Large intestine (tissue), 3 donors: Measurements from ENCODE around the gene LGALS9C. TPM values are rescaled to one million over a fixed set of nuclear protein-coding genes. Genes with fewer than 3 reads are reported as not detected.
"Not testable (repeated sequence)": the region's sequence is repeated elsewhere in the genome, so short reads cannot be mapped to it uniquely, and the experiment has no call there.

Experiments
- DNase-seq, 2 donors: peaks; one replicate each; pipeline versions ENCODE4 v3.0.0 to v3.0.0-alpha.2; 2013
- H3K27ac ChIP-seq: one replicate; pipeline ENCODE4 v1.5.1; 2013; ENCODE audit warnings: low read length
- H3K27me3 ChIP-seq: 2 replicates; pipeline ENCODE4 v1.6.1; 2013; ENCODE audit warnings: low read length; ENCODE audit not compliant: control insufficient read depth, insufficient read depth
- H3K36me3 ChIP-seq: 2 replicates; pipeline ENCODE4 v1.6.1; 2013; ENCODE audit warnings: low read length; ENCODE audit not compliant: control insufficient read depth, insufficient read depth
- H3K4me1 ChIP-seq: one replicate; pipeline ENCODE4 v1.6.1; 2013; ENCODE audit warnings: low read length; ENCODE audit not compliant: control insufficient read depth, insufficient read depth
- H3K4me3 ChIP-seq: one replicate; pipeline ENCODE4 v1.5.1; 2013; ENCODE audit warnings: low read length
- H3K9me3 ChIP-seq: one replicate; pipeline ENCODE4 v1.6.1; 2013; ENCODE audit warnings: mild to moderate bottlenecking, low read depth, low read length, moderate library complexity; ENCODE audit not compliant: control insufficient read depth
- WGBS: methylation state at CpG from one replicate; pipeline ENCODE4 v1.1.5; 2013; ENCODE audit warnings: low lambda C conversion rate; ENCODE audit not compliant: insufficient coverage; 5-methylcytosine and 5-hydroxymethylcytosine counted together
- polyA plus RNA-seq: library from polyadenylated mRNA; unstranded; fragments of 120-200 nt; gene quantifications from one replicate; pipeline ENCODE4 v1.2.1, GENCODE V29; 2013

The LGALS9C gene
- polyA plus RNA-seq, 1 donor, result 0.51 TPM

- no CpG with 5 or more reads among the region's 8 CpGs for WGBS
- not testable (repeated sequence) for DNase-seq, H3K27me3 ChIP-seq, H3K27ac ChIP-seq, H3K4me1 ChIP-seq, H3K9me3 ChIP-seq, H3K4me3 ChIP-seq, H3K36me3 ChIP-seq
Measured at GRCh38 chr17:18459035-18459434, 17.6 kb upstream of the LGALS9C start.

GRCh38 chr17:18463831-18464502, 12.6 kb upstream of the LGALS9C start:
- not testable (repeated sequence) for H3K4me1 ChIP-seq, H3K27ac ChIP-seq, H3K36me3 ChIP-seq, DNase-seq, H3K4me3 ChIP-seq, H3K27me3 ChIP-seq, H3K9me3 ChIP-seq
- no CpG with 5 or more reads among the region's 11 CpGs for whole genome bisulfite sequencing

- no CpG with 5 or more reads among the region's 6 CpGs for WGBS
- H3K4me1 ChIP-seq, DNase-seq, H3K9me3 ChIP-seq, H3K27ac ChIP-seq, H3K4me3 ChIP-seq, H3K36me3 ChIP-seq, H3K27me3 ChIP-seq: not testable (repeated sequence)
Measured at GRCh38 chr17:18466250-18466983, 10.2 kb upstream of the LGALS9C start.

- DNase-seq, H3K27ac ChIP-seq, H3K4me1 ChIP-seq, H3K27me3 ChIP-seq, H3K36me3 ChIP-seq, H3K4me3 ChIP-seq, H3K9me3 ChIP-seq: not testable (repeated sequence)
- no CpG with 5 or more reads among the region's 5 CpGs for WGBS
Measured at GRCh38 chr17:18467001-18467400, 9.6 kb upstream of the LGALS9C start.

GRCh38 chr17:18468472-18469171, 8.0 kb upstream of the LGALS9C start:
- H3K4me1 ChIP-seq, H3K36me3 ChIP-seq, H3K27me3 ChIP-seq, DNase-seq, H3K9me3 ChIP-seq, H3K4me3 ChIP-seq, H3K27ac ChIP-seq: not testable (repeated sequence)
- no CpG with 5 or more reads among the region's 10 CpGs for WGBS

- H3K4me1 ChIP-seq, H3K4me3 ChIP-seq, H3K27ac ChIP-seq, DNase-seq, H3K36me3 ChIP-seq, H3K27me3 ChIP-seq, H3K9me3 ChIP-seq: not testable (repeated sequence)
- no CpG with 5 or more reads among the region's 2 CpGs for WGBS
Measured at GRCh38 chr17:18469837-18470236, 6.8 kb upstream of the LGALS9C start.

GRCh38 chr17:18470345-18470930, 6.2 kb upstream of the LGALS9C start:
- H3K36me3 ChIP-seq, H3K27me3 ChIP-seq, H3K27ac ChIP-seq, DNase-seq, H3K4me3 ChIP-seq, H3K9me3 ChIP-seq, H3K4me1 ChIP-seq: not testable (repeated sequence)
- WGBS, result no CpG with 5 or more reads among the region's 11 CpGs

GRCh38 chr17:18473967-18474366, 2.6 kb upstream of the LGALS9C start:
- WGBS, result no CpG with 5 or more reads among the region's 4 CpGs
- H3K27me3 ChIP-seq, H3K4me3 ChIP-seq, H3K9me3 ChIP-seq, DNase-seq, H3K27ac ChIP-seq, H3K36me3 ChIP-seq, H3K4me1 ChIP-seq: not testable (repeated sequence)

GRCh38 chr17:18474754-18475153, 1.8 kb upstream of the LGALS9C start:
- not testable (repeated sequence) for H3K36me3 ChIP-seq, H3K9me3 ChIP-seq, H3K27me3 ChIP-seq, H3K4me1 ChIP-seq, DNase-seq, H3K4me3 ChIP-seq, H3K27ac ChIP-seq
- WGBS, result no CpG with 5 or more reads among the region's 7 CpGs

- WGBS, result no CpG with 5 or more reads among the region's 5 CpGs
- H3K27ac ChIP-seq, H3K27me3 ChIP-seq, H3K4me3 ChIP-seq, DNase-seq, H3K4me1 ChIP-seq, H3K36me3 ChIP-seq, H3K9me3 ChIP-seq: not testable (repeated sequence)
Measured at GRCh38 chr17:18477367-18477766, 778 bp downstream of the LGALS9C start.
